Measurements from ENCODE around the gene SETD4.

SETD4 gene

GRCh38 chr21:36045993-36046392 is 14.3 kb downstream of the SETD4 start:
- no peak for DNase-seq (ENCODE audit: low read depth)

DNA sequence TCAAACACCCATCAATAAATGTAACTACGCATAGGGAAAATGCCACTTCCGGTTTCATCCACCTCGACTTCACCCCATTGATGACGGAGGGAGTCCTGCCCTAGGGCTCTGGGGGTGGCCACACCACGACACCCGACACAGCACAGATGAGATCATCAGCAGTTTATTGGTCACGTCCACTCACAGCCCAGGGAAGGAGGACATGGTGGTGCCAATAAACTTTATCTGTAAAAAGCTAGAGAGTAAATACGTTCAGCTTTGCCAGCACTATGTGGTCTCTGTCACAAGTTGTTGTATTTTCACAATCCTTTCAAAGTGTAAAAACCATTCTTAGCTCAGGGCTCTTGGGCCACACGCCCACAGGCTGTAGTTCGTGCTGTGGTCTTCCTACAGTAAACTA is 16.3 kb downstream of the SETD4 start:
- no peak for DNase-seq (ENCODE audit: low read depth)

- no peak for DNase-seq (ENCODE audit: low read depth)
Measured at GRCh38 chr21:36041910-36042309, 18.4 kb downstream of the SETD4 start.

- DNase-seq (ENCODE audit: low read depth), result no peak
Measured at GRCh38 chr21:36040389-36040788, 19.9 kb downstream of the SETD4 start.

- no peak for DNase-seq (ENCODE audit: low read depth)
Measured at GRCh38 chr21:36039861-36040260, 20.5 kb downstream of the SETD4 start.

DNA sequence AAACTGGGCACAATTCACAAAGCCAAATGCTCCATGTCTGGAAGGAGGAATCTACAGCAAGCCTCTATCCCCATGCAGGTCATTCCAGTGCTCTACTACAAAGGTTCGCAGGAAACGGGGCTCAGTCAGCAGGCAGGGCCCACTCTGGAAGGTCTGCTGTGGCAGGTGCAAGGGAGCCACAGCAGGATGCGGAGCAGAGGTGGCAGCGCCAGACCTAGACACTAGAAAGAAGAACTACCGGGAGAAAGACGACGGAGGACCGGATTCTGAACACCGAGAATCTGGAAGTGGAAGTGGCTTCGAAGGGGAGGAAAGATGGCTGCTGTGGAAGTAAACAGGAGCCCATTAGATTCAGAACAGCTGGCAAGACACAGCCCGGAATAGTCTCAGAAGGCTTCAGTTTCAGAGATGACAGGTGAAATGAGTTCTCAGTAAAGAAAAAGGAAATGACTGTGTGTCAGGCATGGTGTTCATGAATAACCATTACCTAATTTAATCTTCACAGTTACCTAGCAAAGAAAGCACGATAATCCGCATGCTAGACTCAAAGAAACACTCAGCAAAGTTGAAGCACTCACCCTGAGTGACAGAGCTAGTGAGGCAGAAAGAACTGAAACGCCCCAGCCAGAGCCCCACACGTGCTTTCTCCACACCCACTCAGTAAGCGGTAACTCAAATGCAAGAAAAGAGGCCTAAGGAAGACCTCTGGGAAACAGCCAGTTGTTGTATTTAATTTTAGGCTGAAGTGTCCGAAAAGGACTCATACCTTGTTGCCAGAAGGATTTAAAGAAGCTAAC is 21.4 kb downstream of the SETD4 start:
- DNase-seq (ENCODE audit: low read depth), result no peak

DNA sequence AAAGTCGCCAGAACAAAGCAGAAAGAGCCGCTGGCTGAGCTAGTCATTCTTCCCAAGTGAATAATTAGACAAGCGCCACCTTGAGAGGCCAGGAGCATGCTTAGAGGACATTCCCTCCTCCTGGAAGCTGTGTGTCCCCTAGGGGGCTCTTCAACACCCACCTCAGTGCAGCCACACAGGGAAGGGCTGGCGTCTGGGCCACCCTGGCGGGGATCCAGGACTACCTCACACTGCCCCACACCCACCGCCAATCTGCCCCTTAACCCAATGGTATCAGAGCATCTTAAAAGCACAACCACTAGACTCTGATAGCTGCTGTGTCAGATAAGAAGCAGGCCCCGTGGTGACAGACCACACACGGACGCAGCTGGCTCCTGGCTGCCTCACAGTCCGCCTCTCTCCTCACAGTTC is 24.9 kb downstream of the SETD4 start:
- DNase-seq (ENCODE audit: low read depth), result no peak

DNA sequence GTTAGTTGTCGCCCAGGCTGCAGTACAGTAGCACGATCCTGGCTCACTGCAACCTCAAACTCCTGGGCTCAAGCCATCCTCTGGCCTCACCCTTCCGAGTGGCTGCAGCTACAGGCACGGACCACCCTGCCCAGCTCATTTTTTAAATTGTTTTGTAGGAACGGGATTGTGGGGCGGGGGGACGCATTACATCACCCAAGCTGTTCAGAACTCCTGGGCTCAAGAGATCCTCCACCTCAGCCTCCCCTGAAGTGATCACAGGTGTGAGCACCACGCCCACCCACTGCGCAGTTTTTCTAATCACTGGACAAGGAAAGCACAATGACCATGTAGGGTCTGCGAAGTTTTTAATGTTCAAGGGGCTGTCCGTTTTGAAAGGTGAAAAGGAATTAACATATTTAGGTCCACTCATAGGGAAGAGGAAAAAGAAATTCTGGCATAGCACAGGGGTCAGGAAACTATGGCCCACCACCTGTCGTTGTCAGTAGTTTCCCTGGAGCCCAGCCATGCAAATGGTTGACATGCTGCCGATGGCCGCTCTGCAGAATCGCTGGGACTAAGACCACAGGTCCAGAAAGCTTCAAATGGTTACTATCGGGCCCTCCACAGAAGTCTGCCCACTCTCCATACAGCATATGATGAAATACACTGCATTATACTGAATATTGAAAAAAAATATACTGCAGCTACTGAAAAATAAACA is 26.0 kb downstream of the SETD4 start:
- DNase-seq (ENCODE audit: low read depth), result no peak

DNA sequence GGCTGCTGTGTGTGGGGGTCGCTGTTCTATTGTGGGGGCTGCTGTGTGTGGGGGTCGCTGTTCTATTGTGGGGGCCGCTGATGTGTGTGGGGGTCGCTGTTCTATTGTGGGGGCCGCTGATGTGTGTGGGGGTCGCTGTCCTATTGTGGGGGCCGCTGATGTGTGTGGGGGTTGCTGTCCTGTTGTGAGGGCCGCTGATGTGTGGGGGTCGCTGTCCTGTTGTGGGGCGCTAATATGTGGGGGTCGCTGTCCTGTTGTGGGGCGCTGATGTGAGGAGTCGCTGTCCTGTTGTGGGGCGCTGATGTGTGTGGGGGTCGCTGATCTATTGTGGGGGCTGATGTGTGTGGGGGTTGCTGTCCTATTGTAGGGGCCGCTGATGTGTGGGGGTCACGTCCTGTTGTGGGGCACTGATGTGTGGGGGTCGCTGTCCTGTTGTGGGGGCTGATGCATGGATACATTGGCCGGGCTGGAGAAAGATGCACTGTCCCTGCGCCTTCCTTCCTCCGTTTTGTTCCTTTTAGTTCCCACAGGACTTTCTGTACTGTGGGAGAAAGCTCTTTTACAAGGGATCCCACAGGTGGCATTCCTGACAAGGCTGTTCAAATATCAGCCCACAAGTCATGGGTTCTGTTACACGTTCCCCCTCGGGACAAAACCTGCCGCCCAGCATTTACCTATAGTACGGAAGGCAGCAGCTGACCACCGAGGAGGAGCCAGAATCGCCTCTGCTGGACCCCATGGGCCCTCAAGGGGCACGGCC is 27.5 kb downstream of the SETD4 start:
- DNase-seq (ENCODE audit: low read depth), result no peak

DNA sequence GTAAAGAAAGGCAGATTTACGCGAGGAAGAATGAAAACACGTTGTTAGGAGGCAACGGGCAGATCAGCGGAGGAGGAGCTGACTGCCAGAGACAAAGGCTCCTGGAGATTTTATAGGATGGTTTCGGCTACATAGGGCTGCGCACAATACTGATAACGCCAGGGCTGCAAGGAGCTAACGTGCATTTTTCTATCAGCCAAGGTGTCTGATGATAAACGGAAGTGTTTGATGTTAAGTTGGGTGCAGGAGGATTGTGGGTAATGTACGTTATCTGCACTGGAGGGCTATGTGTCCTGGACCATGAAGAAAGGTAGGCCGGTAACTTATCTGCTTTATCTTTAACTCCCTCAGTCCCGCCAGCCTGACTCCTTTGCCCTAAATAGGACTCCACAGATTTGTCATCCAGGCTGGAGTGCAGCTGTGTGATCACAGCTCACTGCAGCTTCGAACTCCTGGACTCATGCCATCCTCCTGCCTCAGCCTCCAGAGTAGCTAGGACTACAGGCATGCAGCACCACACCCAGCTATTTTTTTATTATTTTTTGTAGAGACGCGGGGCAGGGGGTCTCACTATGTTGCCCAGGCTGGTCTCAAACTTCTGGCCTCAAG is 29.6 kb downstream of the SETD4 start:
- DNase-seq (ENCODE audit: low read depth), result no peak

DNA sequence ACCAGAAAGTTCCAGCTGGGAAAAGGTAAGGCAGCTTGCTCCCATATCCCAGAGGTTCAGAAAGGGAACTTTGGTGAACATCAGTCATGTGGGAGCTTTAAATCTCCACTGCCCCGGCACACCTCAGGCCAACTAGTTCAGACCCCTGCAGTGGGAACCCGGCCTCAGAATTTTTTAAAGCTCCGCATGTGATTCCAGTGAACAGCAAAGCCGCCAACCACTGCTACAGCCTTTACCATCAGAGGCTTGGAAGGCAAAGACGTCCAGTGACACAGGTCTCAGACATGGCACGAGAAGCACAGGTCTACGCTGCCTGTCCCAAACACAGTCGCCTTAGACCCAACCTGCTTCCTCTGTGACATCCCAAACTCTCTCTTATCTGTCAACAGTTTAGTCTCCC is 31.0 kb downstream of the SETD4 start:
- DNase-seq (ENCODE audit: low read depth), result no peak

- DNase-seq (ENCODE audit: low read depth), result peak; percentile 54
Measured at GRCh38 chr21:36028127-36029069, 31.9 kb downstream of the SETD4 start.

DNA sequence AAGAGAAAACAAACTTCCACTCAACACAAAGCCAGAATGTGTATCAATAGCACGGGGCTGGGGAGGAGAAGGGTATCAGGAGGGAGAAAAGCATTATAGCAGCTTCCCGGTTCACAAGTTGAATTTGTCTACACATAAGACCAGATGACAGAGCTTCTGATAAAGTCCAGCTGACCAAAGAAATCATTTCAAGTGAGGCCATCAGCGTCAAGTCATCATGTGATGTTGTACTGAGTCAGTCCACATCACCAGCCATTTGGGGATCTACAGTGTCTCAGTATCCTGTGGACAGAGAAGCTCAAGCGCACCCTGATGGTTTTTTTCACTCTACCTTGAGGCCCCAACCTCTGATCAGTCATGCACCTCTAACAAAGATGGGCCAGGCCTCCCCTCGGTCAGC is 33.0 kb downstream of the SETD4 start:
- DNase-seq (ENCODE audit: low read depth), result peak; percentile 21

DNA sequence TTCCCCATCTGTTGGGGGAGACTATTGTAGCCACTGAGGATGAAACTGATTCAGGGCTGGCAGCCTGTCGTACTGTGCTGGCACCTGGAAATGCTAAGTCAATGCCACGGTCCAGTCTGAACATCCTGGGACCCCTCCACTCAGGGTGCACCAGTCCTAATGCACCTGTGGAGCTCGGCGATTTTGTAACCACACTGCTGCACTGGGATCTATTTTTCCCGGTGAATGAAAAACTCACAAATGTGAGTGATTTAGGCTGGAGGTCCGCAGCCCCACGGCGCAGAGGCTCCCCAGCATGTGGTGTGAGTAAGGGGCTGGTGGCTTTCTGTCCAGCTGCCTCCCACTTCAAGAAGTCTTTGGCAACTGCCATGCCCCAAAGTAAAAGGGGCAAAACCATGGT is 35.5 kb downstream of the SETD4 start:
- DNase-seq (ENCODE audit: low read depth), result no peak

DNA sequence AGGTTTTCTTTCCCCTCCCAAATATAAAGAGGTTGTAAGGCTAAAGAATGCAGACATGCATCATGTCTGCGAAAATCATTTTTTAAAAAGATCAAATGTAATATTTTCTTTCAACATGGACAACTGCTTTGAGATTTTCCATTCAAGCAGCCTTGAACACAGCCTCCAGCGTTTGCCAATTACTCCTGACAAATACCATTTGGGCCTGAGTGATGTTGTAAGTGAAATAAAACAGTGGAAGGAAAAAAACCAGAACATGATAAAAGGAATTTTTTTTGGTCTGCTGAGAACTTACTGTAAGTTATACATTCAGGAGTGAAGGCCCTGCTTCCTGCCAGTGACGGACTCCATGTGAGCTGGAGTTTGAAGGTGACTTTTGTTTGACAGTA is 37.2 kb downstream of the SETD4 start:
- DNase-seq (ENCODE audit: low read depth), result no peak

GRCh38 chr21:36022427-36023091 is 37.8 kb downstream of the SETD4 start:
- DNase-seq (ENCODE audit: low read depth), result no peak

- DNase-seq (ENCODE audit: low read depth), result no peak
Measured at GRCh38 chr21:36021251-36021837, 39.0 kb downstream of the SETD4 start.

DNA sequence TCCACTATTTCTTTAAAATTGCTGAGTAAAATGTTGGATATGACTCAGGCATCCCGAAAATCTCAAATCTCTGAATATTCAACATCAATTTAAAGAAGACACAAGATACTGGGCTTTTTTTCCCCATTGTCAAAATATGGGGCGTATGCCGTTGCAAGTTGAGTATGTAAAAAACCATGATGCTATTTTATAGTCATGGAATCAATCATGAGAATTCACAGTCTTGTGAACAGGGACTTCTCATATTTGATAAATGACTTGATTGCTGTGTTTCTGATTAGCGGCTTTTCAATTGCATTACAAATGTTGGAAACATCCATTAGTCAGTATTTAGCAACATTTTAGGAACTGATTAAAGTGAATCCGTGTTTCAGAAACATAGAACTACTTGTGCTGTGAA is 45.3 kb downstream of the SETD4 start:
- DNase-seq (ENCODE audit: low read depth), result no peak

- no peak for DNase-seq (ENCODE audit: low read depth)
Measured at GRCh38 chr21:36010801-36011200, 49.5 kb downstream of the SETD4 start.

GRCh38 chr21:36008505-36008904 is 51.8 kb downstream of the SETD4 start:
- DNase-seq (ENCODE audit: low read depth), result no peak
